Measurements from ENCODE around the gene CLDN11. TPM values are rescaled to one million over a fixed set of nuclear protein-coding genes. Genes with fewer than 3 reads are reported as not detected.
A peak's percentile ranks its signal among the peaks of the same experiment; 100 is the strongest.

CLDN11 gene
- total RNA-seq, 2 donors from 2014 or later: 1.3 to 7.2 TPM

GRCh38 chr3:170387950-170388349, 30.7 kb upstream of the CLDN11 start:
- H3K36me3 ChIP-seq: peaks cover 5% of the 10 kb centered on the region
- no peaks in the 10 kb centered on the region for H3K9me3 ChIP-seq
- no peak overlapping the region for H3K4me3 ChIP-seq
- intact Hi-C loops (cut with DNase I): no loop called here
- H3K27me3 ChIP-seq: no peaks in the 10 kb centered on the region
- no peaks in the 10 kb centered on the region for H3K4me1 ChIP-seq
- DNase-seq: no peak
- TF ChIP-seq CTCF (IDR thresholded peaks at IDR 0.05): no peak
- no peak overlapping the region for H3K9ac ChIP-seq (ENCODE audit: low read depth in 2 of 2, low read length in 2 of 2)
- no peak overlapping the region for H3K27ac ChIP-seq

- H3K9me3 ChIP-seq: no peaks in the 10 kb centered on the region
- H3K27me3 ChIP-seq: no peaks in the 10 kb centered on the region
- intact Hi-C loops (cut with DNase I): no loop called here
- no peak overlapping the region for H3K4me3 ChIP-seq
- H3K4me1 ChIP-seq: no peaks in the 10 kb centered on the region
- H3K27ac ChIP-seq: no peak overlapping the region
- no peak overlapping the region for H3K9ac ChIP-seq (ENCODE audit: low read depth in 2 of 2, low read length in 2 of 2)
- no peak for DNase-seq
- TF ChIP-seq CTCF (IDR thresholded peaks at IDR 0.05): no peak
- H3K36me3 ChIP-seq: peaks cover 5% of the 10 kb centered on the region
Observed at GRCh38 chr3:170391108-170391507, 27.6 kb upstream of the CLDN11 start.

GRCh38 chr3:170397685-170398084, 21.0 kb upstream of the CLDN11 start:
- intact Hi-C loops (cut with DNase I): no loop called here
- Histone ChIP-seq H3K4me1 (no peaks in the 10 kb centered on the region), H3K9me3 (no peaks in the 10 kb centered on the region), H3K27ac (no peak overlapping the region), H3K4me3 (no peak overlapping the region), H3K27me3 (no peaks in the 10 kb centered on the region), H3K36me3 (no peaks in the 10 kb centered on the region), H3K9ac (ENCODE audit: low read depth in 2 of 2, low read length in 2 of 2) (no peak overlapping the region)
- no peak for TF ChIP-seq CTCF (IDR thresholded peaks at IDR 0.05)
- DNase-seq: no peak

GRCh38 chr3:170405101-170405500, 13.6 kb upstream of the CLDN11 start:
- Histone ChIP-seq H3K4me1 (no peaks in the 10 kb centered on the region), H3K9me3 (no peaks in the 10 kb centered on the region), H3K27me3 (no peaks in the 10 kb centered on the region), H3K27ac (no peak overlapping the region), H3K4me3 (no peak overlapping the region), H3K36me3 (no peaks in the 10 kb centered on the region), H3K9ac (ENCODE audit: low read depth in 2 of 2, low read length in 2 of 2) (no peak overlapping the region)
- DNase-seq: no peak
- no peak for TF ChIP-seq CTCF (IDR thresholded peaks at IDR 0.05)
- intact Hi-C loops (cut with DNase I): no loop called here

- TF ChIP-seq CTCF (IDR thresholded peaks at IDR 0.05): peak; percentile 33
- DNase-seq: no peak
- intact Hi-C loops (cut with DNase I): loop anchor here (2.0 to 10.0 kb wide), 2 partner anchors 100 to 434 kb away; no protein-coding TSS in a partner anchor
- Histone ChIP-seq H3K36me3 (no peaks in the 10 kb centered on the region), H3K27ac (no peak overlapping the region), H3K9ac (ENCODE audit: low read depth in 2 of 2, low read length in 2 of 2) (no peak overlapping the region), H3K9me3 (no peaks in the 10 kb centered on the region), H3K4me1 (no peaks in the 10 kb centered on the region), H3K4me3 (no peak overlapping the region), H3K27me3 (no peaks in the 10 kb centered on the region)
Observed at GRCh38 chr3:170410428-170411029, 8.1 kb upstream of the CLDN11 start.
